Memory B cell (primary cell): ENCODE data around the gene RBM47.
"Not testable (repeated sequence)": the region's sequence is repeated elsewhere in the genome, so short reads cannot be mapped to it uniquely, and the experiment has no call there.

Source experiments
- ATAC-seq: fragments of 150-1000 bp; cut with Tn5 transposase; 2 replicates; pipeline ENCODE4 v1.10.0; 2021; ENCODE audit warnings: low read depth, mild to moderate bottlenecking, moderate library complexity
- DNase-seq, 2 donors: peaks; one replicate each; pipeline ENCODE4 v3.0.0; 2022; ENCODE audit warnings: low spot score in 2 of 2
- H3K27ac Mint-ChIP-seq: one replicate; pipeline ENCODE4 v1.8.0; 2022; ENCODE audit warnings: mild to moderate bottlenecking, moderate library complexity, mixed read lengths
- H3K27me3 Mint-ChIP-seq: one replicate; pipeline ENCODE4 v1.8.0; 2022; ENCODE audit warnings: mixed read lengths
- H3K36me3 Mint-ChIP-seq: one replicate; pipeline ENCODE4 v1.8.0; 2022; ENCODE audit warnings: mild to moderate bottlenecking, mixed read lengths
- H3K4me1 Mint-ChIP-seq: one replicate; pipeline ENCODE4 v1.8.0; 2022; ENCODE audit warnings: mixed read lengths
- H3K4me3 Mint-ChIP-seq: one replicate; pipeline ENCODE4 v1.8.0; 2022; ENCODE audit warnings: mild to moderate bottlenecking, moderate library complexity, mixed read lengths
- H3K9me3 Mint-ChIP-seq: one replicate; pipeline ENCODE4 v1.8.0; 2022; ENCODE audit warnings: mixed read lengths

RBM47 gene

DNA sequence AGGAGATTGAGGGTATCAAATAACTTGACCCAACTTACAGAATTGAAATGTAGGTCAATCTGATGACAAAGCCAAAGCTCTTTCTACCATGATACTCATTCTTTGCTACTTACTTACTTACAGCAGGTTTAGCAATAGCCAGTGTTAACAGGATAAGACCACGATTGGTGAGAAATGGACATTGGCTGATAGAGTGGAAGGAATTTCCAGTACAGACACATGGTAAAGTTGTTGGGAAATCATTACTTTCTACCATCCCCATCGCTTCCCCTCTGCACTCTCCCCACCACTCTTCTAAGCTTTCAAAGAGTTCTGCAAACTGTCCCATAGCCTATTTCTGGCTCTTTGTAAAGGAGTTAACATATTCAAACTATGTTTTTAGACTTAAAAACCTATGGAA is 174.8 kb downstream of the RBM47 start:
- peaks cover 2% of the 10 kb centered on the region for H3K36me3 Mint-ChIP-seq
- ATAC-seq (no peak), DNase-seq (no peak)
- no peak overlapping the region for H3K27ac Mint-ChIP-seq
- no peaks in the 10 kb centered on the region for H3K9me3 Mint-ChIP-seq
- peaks cover 7% of the 10 kb centered on the region for H3K4me1 Mint-ChIP-seq
- H3K4me3 Mint-ChIP-seq = no peak overlapping the region
- H3K27me3 Mint-ChIP-seq = no peaks in the 10 kb centered on the region

DNA sequence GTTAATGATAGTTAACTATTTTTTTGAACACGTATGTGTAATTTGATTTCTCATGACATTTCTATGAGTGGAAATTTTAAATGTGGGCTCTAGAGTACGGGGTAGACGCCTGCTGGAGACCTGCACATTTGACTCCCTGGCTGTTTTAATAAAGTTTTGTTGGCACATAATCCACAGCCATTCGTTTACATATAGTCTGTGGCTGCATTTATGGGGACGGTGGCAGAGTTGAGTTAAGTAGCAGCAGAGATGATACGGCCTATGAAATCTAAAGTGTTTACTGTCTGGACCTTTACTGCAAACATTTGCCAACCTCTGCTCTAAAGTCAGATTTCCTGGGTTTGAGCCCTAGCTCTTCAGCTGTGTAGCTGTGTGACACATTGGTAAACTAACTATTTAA is 175.8 kb downstream of the RBM47 start:
- ATAC-seq (no peak), DNase-seq (no peak)
- Mint-ChIP-seq H3K9me3 (no peaks in the 10 kb centered on the region), H3K27ac (no peak overlapping the region), H3K4me1 (peaks cover 7% of the 10 kb centered on the region), H3K36me3 (peaks cover 6% of the 10 kb centered on the region), H3K27me3 (no peaks in the 10 kb centered on the region), H3K4me3 (no peak overlapping the region)

DNA sequence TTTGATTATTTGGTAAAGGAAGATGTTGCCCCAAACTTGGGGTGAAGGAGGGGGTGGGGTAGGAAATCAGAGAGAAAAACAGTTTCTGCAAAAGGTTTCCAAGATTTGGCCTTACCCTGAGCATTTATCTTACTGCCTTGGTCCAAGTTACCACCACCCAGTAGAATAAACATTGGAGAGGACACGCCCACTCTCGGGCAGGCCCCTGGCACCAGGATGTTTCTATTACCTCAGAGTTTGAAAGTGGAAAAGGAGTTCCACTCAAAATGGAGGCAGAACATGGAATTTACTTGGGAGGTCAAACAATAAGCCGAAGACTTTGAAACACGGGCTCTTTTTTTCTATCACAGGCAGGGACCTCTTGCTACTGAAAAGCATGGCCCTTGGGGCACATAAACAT is 180.8 kb downstream of the RBM47 start:
- no peak overlapping the region for H3K27ac Mint-ChIP-seq
- peaks cover 9% of the 10 kb centered on the region for H3K36me3 Mint-ChIP-seq
- H3K27me3 Mint-ChIP-seq = no peaks in the 10 kb centered on the region
- H3K4me3 Mint-ChIP-seq = no peak overlapping the region
- peaks cover 9% of the 10 kb centered on the region for H3K4me1 Mint-ChIP-seq
- no peak for ATAC-seq
- H3K9me3 Mint-ChIP-seq = no peaks in the 10 kb centered on the region
- DNase-seq = no peak

DNA sequence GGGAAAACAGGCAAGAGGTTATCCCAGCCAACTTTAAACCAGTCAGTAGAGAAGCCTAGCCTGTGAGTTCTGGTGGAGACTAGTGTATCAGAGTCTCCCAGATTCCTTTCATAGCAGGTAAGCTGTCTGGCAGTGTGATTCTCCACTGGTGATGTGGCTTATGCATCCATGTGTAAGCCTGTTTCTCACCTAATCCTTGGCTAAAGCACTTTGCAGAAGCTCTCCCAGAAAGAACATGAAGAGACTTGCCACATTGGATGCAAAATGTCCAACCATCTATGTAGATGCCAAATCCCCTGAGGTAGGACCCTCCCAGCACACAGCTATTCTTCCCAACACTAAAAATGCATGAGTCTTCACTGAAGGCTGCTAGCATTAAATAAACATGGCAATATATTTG is 182.8 kb downstream of the RBM47 start:
- Mint-ChIP-seq H3K4me1 (peaks cover 7% of the 10 kb centered on the region), H3K9me3 (no peaks in the 10 kb centered on the region), H3K4me3 (no peak overlapping the region), H3K36me3 (peaks cover 12% of the 10 kb centered on the region), H3K27me3 (no peaks in the 10 kb centered on the region), H3K27ac (no peak overlapping the region)
- no peak for DNase-seq
- ATAC-seq = no peak

DNA sequence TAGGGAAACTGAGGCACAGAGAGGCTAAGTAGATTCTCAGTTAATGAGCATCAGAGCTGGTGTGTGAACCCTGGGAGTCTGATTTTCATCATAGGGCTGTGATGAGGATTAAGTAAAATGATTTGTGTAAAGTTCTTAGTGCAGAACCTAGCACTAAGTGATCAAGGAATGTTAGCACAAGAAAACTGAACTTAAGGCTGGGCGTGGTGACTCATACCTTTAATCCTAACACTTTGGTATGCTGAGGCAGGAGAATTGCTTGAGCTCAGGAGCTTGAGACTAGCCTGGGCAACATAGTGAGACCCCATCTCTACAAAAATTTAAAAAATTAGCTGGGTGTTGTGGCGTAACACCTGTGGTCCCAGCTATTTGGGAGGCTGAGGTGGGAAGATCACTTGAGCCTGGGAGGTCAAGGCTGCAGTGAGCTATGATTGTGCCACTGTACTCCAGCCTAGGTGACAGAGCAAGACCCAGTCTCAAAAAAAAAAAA is 183.4 kb downstream of the RBM47 start:
- H3K36me3 Mint-ChIP-seq = peaks cover 11% of the 10 kb centered on the region
- not testable (repeated sequence) for H3K9me3 Mint-ChIP-seq, H3K4me1 Mint-ChIP-seq, ATAC-seq, H3K27me3 Mint-ChIP-seq, H3K4me3 Mint-ChIP-seq, H3K27ac Mint-ChIP-seq, DNase-seq

DNA sequence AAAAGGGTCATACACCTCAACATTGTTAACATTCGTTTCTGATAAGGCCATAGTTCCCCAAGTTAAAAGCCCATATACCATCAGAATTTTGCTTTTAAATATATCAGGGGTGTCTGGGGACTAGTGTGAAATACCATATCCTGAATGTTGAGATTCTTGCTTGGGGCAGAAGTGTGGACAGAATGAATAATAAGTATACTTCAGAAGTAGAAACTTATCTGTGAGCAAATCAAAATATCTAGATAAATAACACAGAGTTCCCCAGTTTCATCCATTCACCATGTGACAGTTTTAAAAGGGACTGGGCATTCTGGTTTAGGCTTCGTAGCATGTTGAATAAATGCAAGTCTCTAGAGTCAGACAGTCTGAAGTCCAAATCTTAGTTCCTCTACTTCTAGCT is 184.0 kb downstream of the RBM47 start:
- Mint-ChIP-seq H3K36me3 (peaks cover 10% of the 10 kb centered on the region), H3K27me3 (no peaks in the 10 kb centered on the region), H3K4me3 (no peak overlapping the region), H3K27ac (no peak overlapping the region), H3K9me3 (no peaks in the 10 kb centered on the region), H3K4me1 (peaks cover 5% of the 10 kb centered on the region)
- ATAC-seq = no peak
- DNase-seq = no peak

DNA sequence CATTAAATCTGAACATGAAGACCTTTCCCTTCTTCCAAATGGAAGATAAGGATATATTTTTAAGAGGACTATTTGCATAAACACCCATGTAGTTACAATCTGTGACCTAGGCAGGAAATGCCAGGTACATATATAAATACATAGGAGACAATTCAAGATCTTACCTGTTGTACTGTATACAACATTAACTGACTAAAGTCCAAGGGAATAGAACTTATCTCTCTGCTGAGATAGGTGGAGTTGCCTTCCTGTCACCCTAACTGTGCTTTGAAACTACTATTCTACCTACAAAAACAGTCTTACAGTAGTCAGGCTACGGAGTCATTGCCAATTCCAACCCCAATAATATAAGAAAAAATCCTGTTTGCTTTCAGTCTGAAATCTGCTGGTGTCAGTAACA is 188.2 kb downstream of the RBM47 start:
- Mint-ChIP-seq H3K4me1 (peaks cover 2% of the 10 kb centered on the region), H3K9me3 (no peaks in the 10 kb centered on the region), H3K36me3 (peaks cover 14% of the 10 kb centered on the region), H3K27me3 (no peaks in the 10 kb centered on the region), H3K4me3 (no peak overlapping the region), H3K27ac (peak overlapping the region; percentile 14)
- ATAC-seq (no peak), DNase-seq (no peak)

DNA sequence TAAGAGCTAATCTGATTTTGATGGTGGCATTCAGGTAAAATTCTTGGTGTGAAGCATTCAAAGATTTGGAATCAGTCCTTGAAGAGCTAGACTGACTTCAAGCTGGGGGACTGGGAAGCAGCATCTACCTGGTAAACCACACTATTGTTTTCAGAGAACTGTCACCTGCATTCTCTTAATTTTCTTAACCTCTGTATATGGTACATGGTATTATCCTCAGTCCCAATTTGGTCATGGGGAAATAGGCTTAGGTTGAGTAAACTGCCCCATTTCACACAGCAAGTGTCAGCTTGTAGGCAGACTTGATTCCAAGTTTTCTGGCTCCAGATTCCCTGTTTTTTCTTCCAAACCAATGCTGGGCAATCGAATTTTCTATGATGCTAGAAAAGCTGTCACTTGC is 190.1 kb downstream of the RBM47 start:
- H3K4me3 Mint-ChIP-seq = no peak overlapping the region
- ATAC-seq (no peak), DNase-seq (no peak)
- H3K27me3 Mint-ChIP-seq = no peaks in the 10 kb centered on the region
- peaks cover 2% of the 10 kb centered on the region for H3K4me1 Mint-ChIP-seq
- no peak overlapping the region for H3K27ac Mint-ChIP-seq
- H3K36me3 Mint-ChIP-seq = peaks cover 20% of the 10 kb centered on the region
- H3K9me3 Mint-ChIP-seq = no peaks in the 10 kb centered on the region

DNA sequence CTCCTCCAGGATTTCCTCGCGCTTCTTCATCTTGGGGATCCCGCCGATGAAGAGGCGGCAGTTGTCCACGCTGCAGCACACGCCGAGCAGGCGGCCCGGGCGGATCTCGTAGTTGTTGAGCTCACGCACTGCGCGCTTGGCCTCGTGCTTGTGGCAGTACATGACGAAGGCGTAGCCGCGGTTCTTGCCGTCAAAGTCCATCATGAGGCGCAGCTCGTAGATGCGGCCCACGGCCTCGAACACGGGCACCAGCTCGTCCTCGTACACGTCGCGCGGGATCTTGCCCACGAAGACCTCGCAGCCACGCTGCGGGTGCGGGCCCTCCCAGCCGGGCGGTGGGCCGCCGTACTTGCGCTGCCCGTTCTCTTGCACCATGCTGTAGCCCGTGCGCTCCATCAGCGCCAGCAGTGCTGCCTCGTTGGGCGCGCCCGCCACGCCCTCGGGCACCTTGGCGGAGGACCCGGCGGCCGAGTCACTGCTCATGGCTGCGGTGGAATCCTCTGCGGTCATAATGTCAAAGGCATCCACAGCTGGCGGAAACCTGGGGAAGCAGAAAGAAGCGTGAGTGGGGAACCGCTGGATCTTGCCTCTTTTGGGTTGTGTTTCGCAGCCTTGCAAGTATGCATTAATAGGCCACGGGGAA is 191.2 kb downstream of the RBM47 start:
- Mint-ChIP-seq H3K4me3 (no peak overlapping the region), H3K4me1 (peaks cover 2% of the 10 kb centered on the region), H3K36me3 (peaks cover 26% of the 10 kb centered on the region), H3K9me3 (no peaks in the 10 kb centered on the region), H3K27ac (no peak overlapping the region), H3K27me3 (no peaks in the 10 kb centered on the region)
- no peak for ATAC-seq
- DNase-seq = no peak

DNA sequence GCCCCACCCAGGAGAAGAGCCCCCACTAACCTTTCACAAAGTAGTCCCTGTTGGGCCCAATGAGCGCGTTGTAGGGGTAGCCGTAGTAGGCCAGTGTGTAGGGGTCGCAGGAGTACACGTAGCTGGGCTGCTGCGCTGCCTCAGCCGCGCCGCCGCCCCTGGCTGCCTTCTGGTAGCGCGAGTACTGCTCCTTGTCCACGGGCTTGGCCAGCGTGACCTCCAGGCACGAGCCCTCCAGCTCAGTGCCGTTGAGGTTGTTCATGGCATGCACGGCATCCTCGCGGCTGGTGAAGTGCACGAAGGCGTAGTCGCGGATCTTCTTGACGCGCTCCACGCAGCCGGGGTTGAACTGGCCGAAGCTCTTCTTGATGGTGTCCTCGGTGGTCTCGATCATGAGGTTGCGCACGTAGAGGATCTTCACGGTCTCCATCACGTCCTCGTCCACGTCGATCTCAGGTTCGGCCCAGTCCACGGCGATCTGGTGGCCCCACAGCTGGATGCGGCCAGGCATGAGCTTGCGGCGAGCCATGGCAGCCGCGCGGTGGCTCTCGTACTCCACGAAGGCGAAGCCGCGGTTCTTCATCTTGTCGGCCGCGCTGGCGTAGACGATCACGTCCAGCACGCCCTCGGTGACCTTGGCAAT is 191.8 kb downstream of the RBM47 start:
- no peaks in the 10 kb centered on the region for H3K9me3 Mint-ChIP-seq
- no peak overlapping the region for H3K27ac Mint-ChIP-seq
- no peak for DNase-seq
- H3K36me3 Mint-ChIP-seq = peaks cover 25% of the 10 kb centered on the region
- H3K27me3 Mint-ChIP-seq = no peaks in the 10 kb centered on the region
- peaks cover under 1% of the 10 kb centered on the region for H3K4me1 Mint-ChIP-seq
- ATAC-seq = no peak
- no peak overlapping the region for H3K4me3 Mint-ChIP-seq

DNA sequence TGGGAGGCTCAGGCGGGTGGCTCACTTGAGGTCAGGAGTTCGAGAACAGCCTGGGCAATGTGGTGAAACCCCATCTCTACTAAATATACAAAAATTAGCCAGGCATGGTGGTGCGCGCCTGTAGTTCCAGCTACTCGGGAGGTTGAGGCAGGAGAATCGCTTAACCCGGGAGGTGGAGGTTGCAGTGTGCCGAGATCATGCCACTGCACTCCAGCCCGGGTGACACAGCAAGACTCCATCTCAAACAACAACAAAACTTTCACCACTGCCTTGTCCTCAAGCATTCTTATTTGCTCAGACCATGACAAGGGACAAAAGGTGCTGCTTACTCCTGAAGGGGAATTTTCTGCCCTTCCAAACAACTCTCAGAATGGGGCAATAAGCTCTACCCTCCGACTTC is 194.4 kb downstream of the RBM47 start:
- H3K27ac Mint-ChIP-seq, DNase-seq, H3K27me3 Mint-ChIP-seq, ATAC-seq, H3K9me3 Mint-ChIP-seq, H3K4me1 Mint-ChIP-seq, H3K4me3 Mint-ChIP-seq: not testable (repeated sequence)
- H3K36me3 Mint-ChIP-seq = peaks cover 38% of the 10 kb centered on the region

DNA sequence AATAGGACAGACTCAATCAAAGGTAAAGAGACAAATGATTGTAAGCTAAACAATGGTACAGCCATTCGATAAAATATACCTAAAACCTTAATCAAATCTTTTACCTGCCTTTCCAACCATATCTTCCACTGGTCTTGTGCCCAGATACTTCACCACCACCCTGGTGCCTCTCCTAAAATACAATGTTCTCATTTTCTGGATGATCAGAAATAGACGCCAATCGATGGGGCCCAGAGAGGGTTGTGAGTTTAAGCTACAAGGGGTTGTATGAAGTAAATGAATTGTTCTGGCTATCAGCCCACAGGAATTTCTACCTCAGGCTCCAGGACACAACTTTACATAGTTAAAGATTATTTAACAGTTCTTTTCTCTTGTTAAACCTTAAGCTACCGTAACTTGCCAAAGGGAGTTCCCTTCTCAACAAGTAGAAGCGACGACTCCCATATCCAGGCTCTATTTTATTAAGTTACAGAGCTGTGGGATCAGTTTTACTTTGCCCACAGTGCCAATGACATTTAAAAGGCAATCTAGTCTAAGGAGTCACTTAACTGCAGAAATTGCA is 195.5 kb downstream of the RBM47 start:
- H3K27ac Mint-ChIP-seq = no peak overlapping the region
- no peak for ATAC-seq
- no peaks in the 10 kb centered on the region for H3K27me3 Mint-ChIP-seq
- H3K9me3 Mint-ChIP-seq = peaks cover 1% of the 10 kb centered on the region
- no peak overlapping the region for H3K4me3 Mint-ChIP-seq
- no peaks in the 10 kb centered on the region for H3K4me1 Mint-ChIP-seq
- no peak for DNase-seq
- H3K36me3 Mint-ChIP-seq = peaks cover 41% of the 10 kb centered on the region

DNA sequence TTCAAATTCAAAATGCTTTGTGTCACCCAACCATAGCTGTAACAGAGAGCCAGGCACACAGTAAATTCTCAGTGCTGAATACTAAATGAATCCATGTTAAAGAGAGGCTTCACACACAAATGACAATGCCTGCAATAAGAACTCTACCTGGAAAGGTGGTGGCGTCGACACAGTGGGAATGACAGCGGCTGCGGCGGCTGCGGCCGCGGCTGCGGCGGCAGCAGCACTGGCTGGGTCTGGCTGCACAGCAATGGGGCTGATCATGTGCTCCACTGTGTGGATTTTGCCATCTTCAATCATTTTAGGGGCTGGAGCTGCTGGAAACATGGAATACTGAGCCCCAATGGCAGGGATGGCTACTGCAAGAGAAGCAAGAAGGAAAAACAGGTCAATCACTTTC is 197.2 kb downstream of the RBM47 start:
- Mint-ChIP-seq H3K27ac (no peak overlapping the region), H3K36me3 (peaks cover 36% of the 10 kb centered on the region), H3K9me3 (peaks cover 1% of the 10 kb centered on the region)

DNA sequence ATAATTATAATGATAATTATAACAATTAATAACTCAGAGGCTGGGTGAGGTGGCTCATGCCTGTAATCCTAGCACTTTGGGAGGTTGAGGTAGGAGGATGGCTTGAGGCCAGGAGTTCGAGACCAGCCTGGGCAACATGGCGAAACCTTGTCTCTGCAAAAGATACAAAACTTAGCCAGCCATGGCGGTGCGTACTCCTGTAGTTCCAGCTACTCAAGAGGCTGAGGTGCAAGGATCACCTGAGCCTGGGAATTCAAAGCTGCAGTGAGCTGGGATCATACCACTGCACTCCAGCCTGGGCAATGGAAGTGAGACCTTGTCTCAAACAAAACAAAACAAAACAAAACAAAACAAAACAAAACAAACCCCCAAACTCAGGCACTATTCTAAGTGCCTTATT is 201.8 kb downstream of the RBM47 start:
- H3K36me3 Mint-ChIP-seq = peaks cover 39% of the 10 kb centered on the region
- not testable (repeated sequence) for H3K9me3 Mint-ChIP-seq, DNase-seq, ATAC-seq, H3K27me3 Mint-ChIP-seq, H3K4me1 Mint-ChIP-seq, H3K4me3 Mint-ChIP-seq, H3K27ac Mint-ChIP-seq

More for the DNA sequence above, 197.2 kb downstream of the RBM47 start:
- no peaks in the 10 kb centered on the region for H3K27me3 Mint-ChIP-seq
- H3K4me1 Mint-ChIP-seq = no peaks in the 10 kb centered on the region
- ATAC-seq (no peak), DNase-seq (no peak)
- no peak overlapping the region for H3K4me3 Mint-ChIP-seq

DNA sequence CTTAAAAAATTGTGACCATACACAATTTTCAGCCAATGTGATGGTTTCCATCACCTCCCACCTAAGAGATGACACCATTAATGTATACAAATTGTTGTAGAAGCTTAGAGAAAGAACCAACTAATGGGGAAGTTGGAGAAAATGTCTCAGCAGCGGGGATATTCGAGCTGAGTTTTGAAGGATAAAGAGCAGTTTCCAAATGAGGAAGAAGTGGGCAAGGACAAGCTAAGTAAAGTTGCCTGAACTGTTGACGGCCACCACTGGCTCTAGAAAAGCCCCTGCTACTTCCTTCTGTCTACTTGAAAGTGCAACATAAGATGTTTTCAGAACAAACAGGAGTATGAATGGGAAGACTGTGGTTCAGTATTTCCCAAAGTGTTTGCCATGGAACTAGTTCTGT is 202.5 kb downstream of the RBM47 start:
- no peak for DNase-seq
- H3K4me1 Mint-ChIP-seq = no peaks in the 10 kb centered on the region
- H3K27ac Mint-ChIP-seq = no peak overlapping the region
- H3K27me3 Mint-ChIP-seq = no peaks in the 10 kb centered on the region
- H3K36me3 Mint-ChIP-seq = peaks cover 42% of the 10 kb centered on the region
- H3K9me3 Mint-ChIP-seq = peaks cover 1% of the 10 kb centered on the region
- no peak overlapping the region for H3K4me3 Mint-ChIP-seq
- no peak for ATAC-seq
